SJCRH30 (cell line): Measurements from ENCODE around the gene PRR5L. TPM values are rescaled to one million over a fixed set of nuclear protein-coding genes. Genes with fewer than 3 reads are reported as not detected.

Experiments
- DNase-seq, 2 experiments: peaks; one replicate each; pipeline ENCODE4 v3.0.0-alpha.2; 2015 to 2020
- H3K27ac ChIP-seq: fragments of 250-450 bp; sonication (Bioruptor Pico); 2 replicates; pipeline ENCODE4 v1.5.1; 2020; ENCODE audit warnings: mild to moderate bottlenecking, moderate library complexity
- H3K27me3 ChIP-seq: fragments of 250-450 bp; sonication (Bioruptor Pico); 2 replicates; pipeline ENCODE4 v1.5.1; 2020; ENCODE audit warnings: mild to moderate bottlenecking, moderate library complexity
- H3K36me3 ChIP-seq: fragments of 250-450 bp; sonication (Bioruptor Pico); 2 replicates; pipeline ENCODE4 v1.5.1; 2020; ENCODE audit warnings: mild to moderate bottlenecking, moderate library complexity
- H3K4me1 ChIP-seq: fragments of 250-450 bp; sonication (Bioruptor Pico); 2 replicates; pipeline ENCODE4 v1.5.1; 2020; ENCODE audit warnings: mild to moderate bottlenecking, moderate library complexity
- H3K4me3 ChIP-seq: fragments of 250-450 bp; sonication (Bioruptor Pico); 2 replicates; pipeline ENCODE4 v1.5.1; 2020; ENCODE audit warnings: mild to moderate bottlenecking, moderate library complexity
- H3K9me3 ChIP-seq: fragments of 250-450 bp; sonication (Bioruptor Pico); replicated peaks from 2 replicates; pipeline ENCODE4 v1.5.1; 2020; ENCODE audit warnings: mild to moderate bottlenecking, moderate library complexity
- total RNA-seq: library from RNA; depleted of rRNA; stranded (reverse); fragments of >200 nt; shearing (Covaris generic); gene quantifications from 2 replicates; pipeline ENCODE4 v1.2.3, GENCODE V29; 2014

PRR5L gene
- total RNA-seq, 1 experiment from 2014 or later = 7.2 TPM

DNA sequence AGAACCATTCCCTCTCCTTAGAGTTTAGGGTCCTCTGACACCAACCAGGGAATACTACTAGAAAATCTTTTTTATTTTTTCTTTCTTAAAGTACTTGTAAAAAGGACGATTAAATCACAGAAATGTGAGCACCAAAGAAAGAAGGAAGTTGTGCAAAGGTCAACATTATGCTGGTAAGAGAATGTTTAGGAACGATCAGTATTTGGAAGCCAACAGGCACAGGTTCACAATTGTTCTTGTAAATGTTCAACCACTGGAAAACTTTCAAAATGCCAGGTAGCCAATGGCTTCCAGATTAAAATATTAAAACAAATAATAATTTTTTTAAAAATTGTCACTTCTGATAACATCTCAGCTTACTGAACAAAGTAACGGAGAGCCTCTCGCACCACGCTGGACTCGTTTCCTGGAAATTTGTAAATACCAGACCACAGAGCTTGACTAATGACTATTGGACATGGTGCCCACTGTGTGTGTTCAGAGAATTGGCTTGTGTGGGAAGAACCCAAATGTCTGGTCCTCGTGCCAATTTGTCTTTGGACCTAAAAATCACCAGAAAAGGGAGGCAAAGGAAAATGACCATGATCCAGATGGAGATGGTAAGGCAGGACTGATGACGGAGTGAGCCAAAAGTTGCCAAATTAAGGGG, 27.6 kb upstream of the PRR5L start:
- H3K4me3 ChIP-seq = no peak overlapping the region
- H3K9me3 ChIP-seq = no peaks in the 10 kb centered on the region
- H3K4me1 ChIP-seq = peaks cover 8% of the 10 kb centered on the region; the same call in 1 of the 2 replicates
- no peak overlapping the region for H3K27ac ChIP-seq
- peaks cover 2% of the 10 kb centered on the region; the same call in 1 of the 2 replicates for H3K36me3 ChIP-seq
- DNase-seq = no peak
- H3K27me3 ChIP-seq = no peaks in the 10 kb centered on the region

DNA sequence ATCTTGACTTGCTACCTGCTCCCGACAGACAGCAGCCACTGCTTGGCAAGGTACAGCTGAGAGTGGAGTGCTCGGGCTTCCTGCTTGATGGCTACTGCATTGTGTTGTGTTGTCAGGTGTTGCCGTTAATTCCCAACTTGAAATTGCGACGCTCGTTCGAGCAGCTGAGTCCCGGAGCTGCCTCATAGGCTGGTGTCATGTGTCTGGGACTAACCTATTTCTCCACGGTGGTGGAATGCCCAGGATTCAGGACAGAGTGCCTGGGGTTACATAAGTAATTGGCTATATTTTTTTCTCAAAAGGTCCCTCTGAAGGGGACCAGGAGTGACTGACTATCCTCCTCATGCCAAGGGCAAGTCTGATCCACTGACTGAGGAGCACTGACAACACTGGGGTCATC, 25.4 kb upstream of the PRR5L start:
- peaks cover 2% of the 10 kb centered on the region; the same call in 1 of the 2 replicates for H3K36me3 ChIP-seq
- H3K27me3 ChIP-seq = no peaks in the 10 kb centered on the region
- no peak overlapping the region for H3K4me3 ChIP-seq
- peak overlapping the region; percentile 54 for H3K27ac ChIP-seq
- no peaks in the 10 kb centered on the region for H3K9me3 ChIP-seq
- H3K4me1 ChIP-seq = peaks cover 8% of the 10 kb centered on the region
- DNase-seq = peak; percentile 36 to 62

DNA sequence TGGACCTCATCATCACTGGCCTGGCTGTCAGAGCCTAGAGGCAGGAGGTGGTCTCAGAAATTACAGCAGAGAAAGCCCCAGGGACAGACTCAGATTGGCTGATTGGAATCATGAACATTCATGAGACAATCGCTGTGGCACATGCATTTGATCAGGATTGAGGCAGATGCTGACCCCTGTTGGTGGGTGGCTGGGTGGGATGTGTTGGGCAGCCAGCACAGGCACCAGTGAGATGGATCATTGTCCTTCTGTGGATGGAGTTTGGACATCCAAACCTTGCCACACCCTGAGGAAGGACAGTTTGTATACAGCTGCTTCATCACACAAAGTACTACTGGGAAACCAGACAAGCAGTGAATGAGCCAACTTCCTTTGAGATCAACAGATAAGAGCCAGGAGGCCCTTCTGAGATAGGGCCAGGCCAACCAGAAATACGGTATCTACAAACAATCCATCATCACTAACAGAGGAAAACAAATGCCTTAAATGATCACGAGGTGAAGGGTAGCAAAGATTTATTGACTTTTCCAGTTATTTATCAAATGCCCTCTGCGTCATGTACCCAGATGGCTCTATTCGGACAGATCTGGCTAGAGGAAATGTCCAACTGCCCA, 24.2 kb upstream of the PRR5L start:
- Histone ChIP-seq H3K27me3 (no peaks in the 10 kb centered on the region), H3K4me1 (peaks cover 8% of the 10 kb centered on the region), H3K36me3 (peaks cover 2% of the 10 kb centered on the region; the same call in 1 of the 2 replicates), H3K4me3 (no peak overlapping the region), H3K9me3 (no peaks in the 10 kb centered on the region), H3K27ac (no peak overlapping the region; the same call in 1 of the 2 replicates)
- DNase-seq = no peak

DNA sequence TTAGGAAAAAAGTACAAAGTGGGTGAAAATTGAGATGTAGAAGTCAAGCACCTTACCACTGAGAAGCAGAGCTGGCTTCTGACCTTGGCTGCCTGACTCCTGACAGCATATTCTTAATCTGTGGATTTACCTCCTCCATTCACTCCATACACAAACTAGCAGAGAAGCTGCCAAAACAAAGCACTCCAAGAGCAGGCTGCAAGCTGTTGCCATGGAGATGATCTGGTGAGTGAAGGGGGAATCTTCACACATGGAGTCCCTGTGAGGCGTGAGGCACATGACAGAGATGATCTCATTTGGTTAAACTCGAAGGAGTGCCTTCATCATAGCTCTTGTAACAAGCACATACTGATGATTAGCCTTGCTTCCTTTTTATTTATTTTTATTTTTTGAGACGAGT, 23.0 kb upstream of the PRR5L start:
- H3K4me1 ChIP-seq = peaks cover 11% of the 10 kb centered on the region
- no peak for DNase-seq
- H3K9me3 ChIP-seq = no peaks in the 10 kb centered on the region

DNA sequence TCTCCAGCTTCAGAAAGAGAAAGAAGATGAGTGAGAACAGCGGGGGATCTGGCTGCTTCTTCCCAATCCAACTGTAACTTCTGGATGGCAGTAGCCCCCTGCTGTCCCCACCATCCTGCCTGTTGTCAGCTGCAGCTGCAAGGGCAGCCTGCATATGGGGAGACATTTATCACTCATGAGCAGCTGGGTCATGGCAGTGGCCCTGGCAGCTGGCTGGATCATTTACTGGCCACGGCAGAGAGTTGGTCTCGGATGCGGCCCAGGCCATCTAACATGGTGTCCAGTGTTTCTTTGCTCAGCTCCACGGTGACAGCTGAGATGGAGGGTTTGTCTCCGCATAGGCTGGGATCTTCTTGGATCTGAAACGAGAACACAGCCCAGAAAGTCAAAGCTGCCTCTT, 21.7 kb upstream of the PRR5L start:
- no peaks in the 10 kb centered on the region for H3K27me3 ChIP-seq
- H3K4me3 ChIP-seq = no peak overlapping the region
- H3K36me3 ChIP-seq = peaks cover 2% of the 10 kb centered on the region; the same call in 1 of the 2 replicates
- H3K4me1 ChIP-seq = peaks cover 24% of the 10 kb centered on the region
- H3K9me3 ChIP-seq = no peaks in the 10 kb centered on the region
- peak in 1 of 2 experiments; percentile 36 for DNase-seq
- H3K27ac ChIP-seq = no peak overlapping the region

More for the DNA sequence above, 23.0 kb upstream of the PRR5L start:
- H3K36me3 ChIP-seq = peaks cover 2% of the 10 kb centered on the region; the same call in 1 of the 2 replicates
- H3K4me3 ChIP-seq = no peak overlapping the region
- no peaks in the 10 kb centered on the region for H3K27me3 ChIP-seq
- no peak overlapping the region for H3K27ac ChIP-seq

DNA sequence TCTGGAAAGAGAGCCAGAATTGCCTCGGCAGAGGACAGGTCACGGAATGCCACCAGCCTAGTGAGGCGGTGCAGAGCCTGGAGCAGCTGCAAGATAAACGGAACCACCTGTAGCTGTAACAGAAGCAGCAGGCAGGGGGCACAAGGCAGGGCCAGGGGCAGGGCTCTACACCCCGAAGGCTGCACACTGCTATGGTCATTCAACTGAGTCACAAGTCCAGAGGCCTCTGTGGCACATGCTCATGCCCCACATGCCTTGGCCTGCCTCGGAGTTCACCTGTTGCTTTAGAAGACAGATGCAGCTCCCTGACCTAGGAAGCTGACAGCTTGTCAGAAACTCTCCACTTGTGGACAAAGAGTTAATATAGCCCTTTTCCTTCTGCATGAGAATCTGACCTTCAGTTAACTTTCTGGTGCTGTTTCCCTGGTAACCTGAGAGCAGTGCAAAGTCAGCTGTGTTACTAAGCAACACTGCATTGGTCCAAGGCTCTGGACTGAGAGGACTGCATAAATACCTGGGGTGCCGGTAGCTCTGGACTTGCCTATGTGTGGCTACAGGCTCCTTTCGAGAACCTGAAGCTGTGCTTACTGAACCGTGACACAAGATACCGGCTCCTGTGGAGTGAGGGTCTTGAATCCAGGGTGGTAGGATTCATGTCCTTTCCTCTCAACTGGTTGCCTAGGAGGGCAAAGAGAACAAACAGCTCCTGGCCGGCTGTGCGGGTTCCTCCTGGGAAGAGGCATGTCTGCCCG, 17.4 kb upstream of the PRR5L start:
- no peak overlapping the region for H3K4me3 ChIP-seq
- H3K27me3 ChIP-seq = no peaks in the 10 kb centered on the region
- peak; percentile 76 to 80 for DNase-seq
- H3K4me1 ChIP-seq = peaks cover 39% of the 10 kb centered on the region
- no peaks in the 10 kb centered on the region; the same call in 1 of the 2 replicates for H3K36me3 ChIP-seq
- peak overlapping the region; percentile 14; the same call in 1 of the 2 replicates for H3K27ac ChIP-seq
- no peaks in the 10 kb centered on the region for H3K9me3 ChIP-seq

DNA sequence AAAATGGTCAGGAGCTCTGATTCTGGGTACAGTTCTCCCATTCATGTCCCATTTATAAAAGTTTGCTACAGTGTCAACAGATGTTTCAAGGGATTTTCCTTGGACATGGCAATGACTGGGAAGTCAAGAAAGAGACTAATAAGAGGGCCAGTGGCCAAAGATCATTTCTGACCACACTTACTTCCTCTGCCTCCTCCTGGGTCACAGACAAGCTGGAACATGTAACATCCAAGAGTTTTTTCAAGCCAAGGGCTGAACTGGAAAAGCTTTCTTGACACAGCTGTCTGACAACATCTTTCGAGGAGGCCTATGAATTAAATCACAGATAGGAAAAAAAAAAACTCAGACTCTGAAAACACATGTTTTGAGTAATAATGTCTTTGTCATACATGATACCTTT, 15.6 kb upstream of the PRR5L start:
- H3K4me1 ChIP-seq = peaks cover 39% of the 10 kb centered on the region
- no peaks in the 10 kb centered on the region for H3K36me3 ChIP-seq
- H3K27me3 ChIP-seq = no peaks in the 10 kb centered on the region
- H3K27ac ChIP-seq = peak overlapping the region; percentile 50
- no peaks in the 10 kb centered on the region for H3K9me3 ChIP-seq
- peak; percentile 64 to 83 for DNase-seq
- H3K4me3 ChIP-seq = no peak overlapping the region

DNA sequence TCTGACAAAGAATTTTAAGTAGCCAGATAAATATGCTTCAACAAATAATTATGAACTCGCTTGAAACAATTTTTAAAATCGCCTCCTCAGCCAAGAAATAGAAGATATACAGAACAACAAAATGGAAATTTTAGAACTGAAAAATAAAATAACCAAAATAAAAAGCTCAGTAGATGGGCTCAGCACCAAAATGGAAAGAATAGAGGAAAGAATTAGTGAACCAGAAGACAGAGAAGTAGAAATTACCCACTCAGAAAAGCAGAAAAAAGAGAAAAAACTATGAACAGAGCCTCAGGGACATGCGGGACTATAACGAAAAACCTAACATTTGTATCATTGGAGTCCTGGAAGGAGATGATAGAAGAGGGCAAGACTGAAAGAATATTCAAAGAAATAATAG, 14.2 kb upstream of the PRR5L start:
- H3K4me1 ChIP-seq = peaks cover 39% of the 10 kb centered on the region
- H3K27ac ChIP-seq = no peak overlapping the region
- no peaks in the 10 kb centered on the region for H3K36me3 ChIP-seq
- H3K9me3 ChIP-seq = no peaks in the 10 kb centered on the region
- H3K4me3 ChIP-seq = no peak overlapping the region
- DNase-seq = no peak
- H3K27me3 ChIP-seq = no peaks in the 10 kb centered on the region

DNA sequence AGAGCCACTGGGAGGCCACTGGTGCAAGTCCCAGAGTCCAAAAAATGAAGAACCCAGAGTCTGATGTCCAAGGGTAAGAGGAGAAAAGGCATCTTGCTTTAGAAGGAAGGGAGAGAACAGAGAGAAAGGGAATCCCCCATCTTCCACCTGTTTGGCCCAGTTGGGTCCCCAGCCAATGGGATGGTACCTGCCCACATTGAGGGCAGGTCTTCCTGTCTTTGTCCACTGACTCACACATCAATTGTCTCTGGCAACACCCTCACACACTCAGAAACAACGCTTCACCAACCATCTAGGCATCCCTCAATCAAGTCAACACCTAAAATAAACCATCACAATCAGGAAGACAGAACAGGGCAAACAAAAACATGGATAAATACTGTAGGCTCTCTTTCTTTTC, 13.2 kb upstream of the PRR5L start:
- Histone ChIP-seq H3K36me3 (no peaks in the 10 kb centered on the region), H3K9me3 (no peaks in the 10 kb centered on the region), H3K4me3 (no peak overlapping the region), H3K27me3 (no peaks in the 10 kb centered on the region), H3K27ac (no peak overlapping the region), H3K4me1 (peaks cover 37% of the 10 kb centered on the region)
- DNase-seq = no peak

DNA sequence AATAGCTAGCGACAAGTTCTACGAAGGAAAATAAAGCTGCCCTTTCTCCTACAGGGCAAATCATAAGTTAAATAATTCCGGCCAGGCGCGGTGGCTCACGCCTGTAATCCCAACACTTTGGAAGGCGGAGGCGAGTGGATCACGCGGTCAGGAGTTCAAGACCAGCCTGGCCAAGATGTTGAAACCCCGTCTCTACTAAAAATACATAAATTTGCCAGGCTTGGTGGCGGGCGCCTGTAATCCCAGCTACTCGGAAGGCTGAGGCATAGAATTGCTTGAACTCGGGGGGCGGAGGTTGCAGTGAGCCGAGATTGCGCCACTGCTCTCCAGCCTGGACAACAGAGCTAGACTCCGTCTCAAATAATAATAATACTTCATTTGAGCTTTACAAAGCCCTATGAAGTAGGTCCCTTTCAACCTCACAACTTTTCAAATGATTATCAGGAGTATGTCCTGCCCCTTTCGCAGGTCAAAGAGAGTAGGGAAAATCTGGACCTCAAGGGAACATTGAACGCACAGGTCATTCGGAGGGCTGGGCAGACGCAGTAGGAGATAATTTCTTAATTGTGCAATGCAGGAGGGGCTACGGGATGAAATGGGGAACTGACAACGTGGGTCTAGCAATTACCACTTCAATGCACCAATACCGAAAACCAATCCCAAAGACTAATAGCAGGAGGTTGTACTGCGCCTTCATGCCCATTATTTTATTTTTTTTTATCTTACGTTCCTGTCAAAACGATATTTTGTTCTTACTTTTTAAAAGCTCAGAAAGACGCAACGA, 7.5 kb upstream of the PRR5L start:
- H3K27me3 ChIP-seq = no peaks in the 10 kb centered on the region
- no peaks in the 10 kb centered on the region for H3K36me3 ChIP-seq
- no peak for DNase-seq
- no peaks in the 10 kb centered on the region for H3K4me1 ChIP-seq
- H3K4me3 ChIP-seq = peak overlapping the region; percentile 66
- no peak overlapping the region; the same call in 1 of the 2 replicates for H3K27ac ChIP-seq
- no peaks in the 10 kb centered on the region for H3K9me3 ChIP-seq

DNA sequence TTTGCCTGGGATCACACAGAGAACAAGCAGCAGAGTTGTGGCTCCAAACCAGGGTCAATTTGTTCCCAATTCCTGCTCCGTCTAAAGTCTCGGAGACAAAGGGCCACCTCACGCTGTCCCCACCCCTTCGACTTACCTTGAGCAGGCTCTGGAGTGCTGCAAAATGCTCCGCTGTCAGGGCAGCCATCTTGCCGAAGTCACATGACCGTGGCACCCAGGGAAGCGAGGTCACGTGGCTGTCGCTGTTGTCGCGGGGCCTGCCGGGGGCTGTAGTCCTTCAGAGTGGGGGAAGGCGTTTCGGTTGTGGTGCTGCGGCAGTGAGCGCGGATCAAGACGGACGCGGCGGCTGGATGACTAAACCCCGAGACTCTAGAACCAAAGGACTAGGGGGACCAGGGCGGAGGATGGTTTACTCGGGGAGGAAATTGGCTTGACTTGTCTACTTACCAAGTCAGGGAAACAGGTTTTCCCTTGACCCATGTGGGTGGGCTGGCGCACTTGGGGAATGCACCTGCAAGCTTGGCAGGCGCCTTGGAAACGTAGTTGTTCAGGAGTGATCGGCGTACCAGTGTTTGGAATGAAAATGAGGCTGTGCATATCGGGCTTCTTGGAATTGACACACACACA, 6.7 kb upstream of the PRR5L start, which contains the start of gene COMMD9:
TSS of gene COMMD9 (minus strand) at position 199 of the 627 bp plus-strand sequence. CDS start at position 187, 12 bp downstream.
- H3K4me1 ChIP-seq = no peaks in the 10 kb centered on the region
- H3K4me3 ChIP-seq = peak within 1 kb of the TSS; percentile 66
- no peaks in the 10 kb centered on the region for H3K9me3 ChIP-seq
- no peaks in the 10 kb centered on the region for H3K27me3 ChIP-seq
- no peaks in the 10 kb centered on the region for H3K36me3 ChIP-seq
- peak; percentile 95 for DNase-seq
- no peak within 1 kb of the TSS; the same call in 1 of the 2 replicates for H3K27ac ChIP-seq

DNA sequence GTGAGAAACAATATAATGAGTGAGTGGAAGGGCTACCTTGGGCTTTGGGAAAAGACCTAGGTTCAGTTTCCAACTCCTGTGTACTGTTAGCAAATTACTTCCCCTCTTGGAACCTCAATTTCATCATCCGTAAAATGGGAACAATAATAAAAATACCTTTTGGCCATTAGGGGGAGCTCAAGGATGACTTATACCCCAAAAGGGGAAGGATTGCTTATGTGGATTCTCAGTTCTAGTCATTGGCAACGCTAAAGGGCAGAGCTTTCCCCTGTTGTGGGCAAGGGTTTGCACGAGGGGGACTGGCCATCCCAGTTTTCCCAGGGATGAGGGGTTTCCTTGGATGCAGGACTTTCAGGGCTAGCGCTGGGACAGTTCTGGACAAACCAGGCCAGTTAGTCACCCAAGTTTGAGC, 3.8 kb upstream of the PRR5L start:
- peak in 1 of 2 experiments; percentile 68 for DNase-seq
- Histone ChIP-seq H3K4me3 (no peak overlapping the region), H3K36me3 (no peaks in the 10 kb centered on the region), H3K9me3 (no peaks in the 10 kb centered on the region), H3K27me3 (no peaks in the 10 kb centered on the region), H3K27ac (no peak overlapping the region), H3K4me1 (no peaks in the 10 kb centered on the region)

DNA sequence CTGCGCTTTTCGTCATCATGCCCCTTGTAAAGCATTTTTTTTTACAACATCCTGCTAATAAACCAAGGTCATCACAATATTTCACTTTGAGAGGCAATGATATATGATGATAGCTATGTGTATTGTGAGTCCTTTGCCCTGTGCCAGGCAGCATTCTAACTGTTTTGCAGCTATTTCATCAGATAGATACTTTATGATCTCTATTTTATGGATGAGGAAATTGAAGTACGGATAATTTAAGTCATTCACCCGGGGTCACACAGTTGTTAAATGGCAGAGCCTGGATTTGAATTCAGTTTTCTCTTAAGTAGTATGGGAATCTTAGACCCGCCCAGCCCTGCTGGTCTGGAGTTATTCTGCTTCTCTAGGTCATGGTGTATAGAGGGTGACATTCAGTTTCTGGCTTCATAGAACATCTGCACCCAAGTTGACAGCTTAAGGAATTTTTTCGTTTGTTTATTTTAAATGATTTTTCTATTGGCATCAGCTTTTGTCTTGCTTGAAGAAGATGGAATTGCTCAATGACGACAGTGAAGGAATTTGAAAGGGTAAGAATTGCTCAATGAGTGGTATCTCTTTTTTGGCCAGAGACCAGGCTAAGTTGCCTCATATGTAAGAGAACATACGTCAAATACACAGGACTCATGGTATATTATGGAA, 926 bp downstream of the PRR5L start:
- no peak overlapping the region for H3K27ac ChIP-seq
- no peak for DNase-seq

More for the DNA sequence above, 926 bp downstream of the PRR5L start:
- H3K4me3 ChIP-seq = no peak overlapping the region
- no peaks in the 10 kb centered on the region for H3K9me3 ChIP-seq
- H3K27me3 ChIP-seq = no peaks in the 10 kb centered on the region
- H3K36me3 ChIP-seq = no peaks in the 10 kb centered on the region
- H3K4me1 ChIP-seq = peaks cover 5% of the 10 kb centered on the region; the same call in 1 of the 2 replicates
